ENCODE results near the gene CPM.

DNA sequence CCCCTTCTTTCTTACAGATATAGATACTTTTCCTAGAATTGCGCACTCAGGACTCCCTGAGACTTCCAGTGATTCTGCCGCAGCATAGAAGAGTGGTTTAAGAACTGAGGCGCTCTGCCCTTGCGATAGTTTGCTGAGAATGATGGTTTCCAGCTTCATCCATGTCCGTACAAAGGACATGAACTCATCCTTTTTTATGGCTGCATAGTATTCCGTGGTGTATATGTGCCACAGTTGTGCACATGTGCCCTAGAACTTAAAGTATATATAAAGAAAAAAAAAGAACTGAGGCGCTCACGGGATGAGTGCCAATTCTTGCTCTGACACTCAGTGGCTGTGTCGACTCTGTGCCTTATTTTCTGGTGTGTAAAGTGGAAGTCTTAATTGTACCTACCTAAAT, 1.4 kb upstream of the CPM start:
- TF ChIP-seq, protein P1, sequence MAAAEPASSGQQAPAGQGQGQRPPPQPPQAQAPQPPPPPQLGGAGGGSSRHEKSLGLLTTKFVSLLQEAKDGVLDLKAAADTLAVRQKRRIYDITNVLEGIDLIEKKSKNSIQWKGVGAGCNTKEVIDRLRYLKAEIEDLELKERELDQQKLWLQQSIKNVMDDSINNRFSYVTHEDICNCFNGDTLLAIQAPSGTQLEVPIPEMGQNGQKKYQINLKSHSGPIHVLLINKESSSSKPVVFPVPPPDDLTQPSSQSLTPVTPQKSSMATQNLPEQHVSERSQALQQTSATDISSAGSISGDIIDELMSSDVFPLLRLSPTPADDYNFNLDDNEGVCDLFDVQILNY (CRISPR knock-in tag; IDR thresholded peaks at IDR 0.05): no peak
- TF ChIP-seq, protein P2, sequence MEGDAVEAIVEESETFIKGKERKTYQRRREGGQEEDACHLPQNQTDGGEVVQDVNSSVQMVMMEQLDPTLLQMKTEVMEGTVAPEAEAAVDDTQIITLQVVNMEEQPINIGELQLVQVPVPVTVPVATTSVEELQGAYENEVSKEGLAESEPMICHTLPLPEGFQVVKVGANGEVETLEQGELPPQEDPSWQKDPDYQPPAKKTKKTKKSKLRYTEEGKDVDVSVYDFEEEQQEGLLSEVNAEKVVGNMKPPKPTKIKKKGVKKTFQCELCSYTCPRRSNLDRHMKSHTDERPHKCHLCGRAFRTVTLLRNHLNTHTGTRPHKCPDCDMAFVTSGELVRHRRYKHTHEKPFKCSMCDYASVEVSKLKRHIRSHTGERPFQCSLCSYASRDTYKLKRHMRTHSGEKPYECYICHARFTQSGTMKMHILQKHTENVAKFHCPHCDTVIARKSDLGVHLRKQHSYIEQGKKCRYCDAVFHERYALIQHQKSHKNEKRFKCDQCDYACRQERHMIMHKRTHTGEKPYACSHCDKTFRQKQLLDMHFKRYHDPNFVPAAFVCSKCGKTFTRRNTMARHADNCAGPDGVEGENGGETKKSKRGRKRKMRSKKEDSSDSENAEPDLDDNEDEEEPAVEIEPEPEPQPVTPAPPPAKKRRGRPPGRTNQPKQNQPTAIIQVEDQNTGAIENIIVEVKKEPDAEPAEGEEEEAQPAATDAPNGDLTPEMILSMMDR (IDR thresholded peaks at IDR 0.05): no peak
- TF ChIP-seq, protein P3, sequence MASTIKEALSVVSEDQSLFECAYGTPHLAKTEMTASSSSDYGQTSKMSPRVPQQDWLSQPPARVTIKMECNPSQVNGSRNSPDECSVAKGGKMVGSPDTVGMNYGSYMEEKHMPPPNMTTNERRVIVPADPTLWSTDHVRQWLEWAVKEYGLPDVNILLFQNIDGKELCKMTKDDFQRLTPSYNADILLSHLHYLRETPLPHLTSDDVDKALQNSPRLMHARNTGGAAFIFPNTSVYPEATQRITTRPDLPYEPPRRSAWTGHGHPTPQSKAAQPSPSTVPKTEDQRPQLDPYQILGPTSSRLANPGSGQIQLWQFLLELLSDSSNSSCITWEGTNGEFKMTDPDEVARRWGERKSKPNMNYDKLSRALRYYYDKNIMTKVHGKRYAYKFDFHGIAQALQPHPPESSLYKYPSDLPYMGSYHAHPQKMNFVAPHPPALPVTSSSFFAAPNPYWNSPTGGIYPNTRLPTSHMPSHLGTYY (CRISPR knock-in tag; IDR thresholded peaks at IDR 0.05): no peak
- TF ChIP-seq CBFB (CRISPR knock-in tag; IDR thresholded peaks at IDR 0.05; ENCODE audit: low read depth) (no peak), ZNF317 (CRISPR knock-in tag; IDR thresholded peaks at IDR 0.05; ENCODE audit: borderline replicate concordance, low read depth) (no peak), ESRRA (CRISPR knock-in tag; IDR thresholded peaks at IDR 0.05; ENCODE audit: borderline replicate concordance) (no peak), FOXJ3 (CRISPR knock-in tag; IDR thresholded peaks at IDR 0.05; ENCODE audit: borderline replicate concordance) (no peak)
- TF ChIP-seq, protein P4, sequence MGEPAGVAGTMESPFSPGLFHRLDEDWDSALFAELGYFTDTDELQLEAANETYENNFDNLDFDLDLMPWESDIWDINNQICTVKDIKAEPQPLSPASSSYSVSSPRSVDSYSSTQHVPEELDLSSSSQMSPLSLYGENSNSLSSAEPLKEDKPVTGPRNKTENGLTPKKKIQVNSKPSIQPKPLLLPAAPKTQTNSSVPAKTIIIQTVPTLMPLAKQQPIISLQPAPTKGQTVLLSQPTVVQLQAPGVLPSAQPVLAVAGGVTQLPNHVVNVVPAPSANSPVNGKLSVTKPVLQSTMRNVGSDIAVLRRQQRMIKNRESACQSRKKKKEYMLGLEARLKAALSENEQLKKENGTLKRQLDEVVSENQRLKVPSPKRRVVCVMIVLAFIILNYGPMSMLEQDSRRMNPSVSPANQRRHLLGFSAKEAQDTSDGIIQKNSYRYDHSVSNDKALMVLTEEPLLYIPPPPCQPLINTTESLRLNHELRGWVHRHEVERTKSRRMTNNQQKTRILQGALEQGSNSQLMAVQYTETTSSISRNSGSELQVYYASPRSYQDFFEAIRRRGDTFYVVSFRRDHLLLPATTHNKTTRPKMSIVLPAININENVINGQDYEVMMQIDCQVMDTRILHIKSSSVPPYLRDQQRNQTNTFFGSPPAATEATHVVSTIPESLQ (CRISPR knock-in tag; IDR thresholded peaks at IDR 0.05): no peak

All from WTC11 (cell line).